Prostate gland (tissue), 2 donors: ENCODE results near the gene RPTOR.

Experiments used
- CTCF ChIP-seq, 4 experiments: fragments of 200-600 bp in 2 of 4; fragments of 450-650 bp in 2 of 4; sonication (generic) in 2 of 4; IDR thresholded peaks; 1 replicate in 3 of 4; 2 replicates in 1 of 4; pipeline ENCODE4 v1.5.1; 2016 to 2019; ENCODE audit warnings: antibody characterized with exemption in 4 of 4, mild to moderate bottlenecking in 2 of 4, moderate library complexity in 2 of 4
- POLR2A ChIP-seq: fragments of 450-650 bp; IDR thresholded peaks from one replicate; pipeline ENCODE4 v1.6.1; 2016; ENCODE audit warnings: antibody characterized with exemption, mild to moderate bottlenecking
- POLR2AphosphoS5 ChIP-seq: sonication (generic); formaldehyde crosslinking; IDR thresholded peaks from one replicate; pipeline ENCODE4 v1.6.1; 2017; ENCODE audit warnings: antibody characterized with exemption

GRCh38 chr17:80850109-80850508, 305.5 kb downstream of the RPTOR start:
- TF ChIP-seq POLR2AphosphoS5 (no peak), CTCF (IDR thresholded peaks at IDR 0.05) (no peak), POLR2A (no peak)
